Measurements from ENCODE around the gene SEMA4A. TPM values are rescaled to one million over a fixed set of nuclear protein-coding genes. Genes with fewer than 3 reads are reported as not detected.

The SEMA4A gene
- total RNA-seq, 1 donor, result 15.1 TPM

- DNase-seq (ENCODE audit: low read depth in 2 of 3, low spot score in 2 of 3), result no peak
Observed at GRCh38 chr1:156221986-156222692, 68.8 kb downstream of the SEMA4A start.

GRCh38 chr1:156225677-156226014 is 72.3 kb downstream of the SEMA4A start:
- DNase-seq (ENCODE audit: low read depth in 2 of 3, low spot score in 2 of 3), result no peak

- DNase-seq (ENCODE audit: low read depth in 2 of 3, low spot score in 2 of 3), result no peak
Observed at GRCh38 chr1:156226116-156226538, 72.7 kb downstream of the SEMA4A start.

- DNase-seq (ENCODE audit: low read depth in 2 of 3, low spot score in 2 of 3), result no peak
Observed at GRCh38 chr1:156226782-156227181, 73.4 kb downstream of the SEMA4A start.

Small RNA genes within 50 kb of the gene (small RNA-seq; reads per million reads assigned to genes)
- not detected for gene RF00568

Other genes starting within 250 kb of the SEMA4A start
- gene RIT1, start 242.2 kb upstream of the SEMA4A start, total RNA-seq, result 45.8 TPM
- 45.2 TPM for gene KHDC4, start 219.2 kb upstream of the SEMA4A start, total RNA-seq
- not detected for gene RXFP4, start 211.9 kb upstream of the SEMA4A start, total RNA-seq
- 291 TPM for gene ARHGEF2, start 175.0 kb upstream of the SEMA4A start, total RNA-seq
- 713 TPM for gene SSR2, start 132.6 kb upstream of the SEMA4A start, total RNA-seq
- gene UBQLN4, start 99.8 kb upstream of the SEMA4A start, total RNA-seq, result 17.5 TPM
- 68.1 TPM for gene LAMTOR2, start 98.8 kb upstream of the SEMA4A start, total RNA-seq
- gene RAB25, start 92.4 kb upstream of the SEMA4A start, total RNA-seq, result under 0.01 TPM
- gene MEX3A, start 71.1 kb upstream of the SEMA4A start, total RNA-seq, result 3.2 TPM
- gene LMNA, start 38.9 kb upstream of the SEMA4A start, total RNA-seq, result 280 TPM
- 13.2 TPM for gene SLC25A44, start 40.5 kb downstream of the SEMA4A start, total RNA-seq
- 103 TPM for gene PMF1, start 59.4 kb downstream of the SEMA4A start, total RNA-seq
- 1.9 TPM for gene BGLAP, start 88.6 kb downstream of the SEMA4A start, total RNA-seq
- 2.2 TPM for gene PAQR6, start 94.5 kb downstream of the SEMA4A start, total RNA-seq
- gene SMG5, start 129.2 kb downstream of the SEMA4A start, total RNA-seq, result 52.5 TPM
- gene TMEM79, start 130.7 kb downstream of the SEMA4A start, total RNA-seq, result 4.8 TPM
- 50.1 TPM for gene GLMP, start 142.1 kb downstream of the SEMA4A start, total RNA-seq
- not detected for gene VHLL, start 145.7 kb downstream of the SEMA4A start, total RNA-seq
- 353 TPM for gene CCT3, start 184.7 kb downstream of the SEMA4A start, total RNA-seq
- gene TSACC, start 184.9 kb downstream of the SEMA4A start, total RNA-seq, result not detected
- gene RHBG, start 215.6 kb downstream of the SEMA4A start, total RNA-seq, result not detected

Measured in hematopoietic multipotent progenitor cell (in vitro differentiated cells).